Effector memory CD8-positive, alpha-beta T cell (primary cell): ENCODE measurements around the gene HERC2.

ENCODE experiments used
- ATAC-seq: fragments of 150-1000 bp; cut with Tn5 transposase; replicated peaks from 2 replicates; pipeline ENCODE4 v1.10.0; 2021; ENCODE audit warnings: mild to moderate bottlenecking, moderate library complexity
- DNase-seq, 3 experiments: peaks; one replicate each; pipeline ENCODE4 v3.0.0; 2021
- H3K27ac Mint-ChIP-seq, 2 donors: one replicate each; pipeline ENCODE4 v1.8.0; 2022; ENCODE audit warnings: mild to moderate bottlenecking in 2 of 2, mixed read lengths in 2 of 2, moderate library complexity in 2 of 2
- H3K27me3 Mint-ChIP-seq, 2 donors: one replicate each; pipeline ENCODE4 v1.8.0; 2022; ENCODE audit warnings: mixed read lengths in 2 of 2
- H3K36me3 Mint-ChIP-seq: one replicate; pipeline ENCODE4 v1.8.0; 2022; ENCODE audit warnings: mild to moderate bottlenecking, moderate library complexity, mixed read lengths; ENCODE audit not compliant: insufficient read depth
- H3K4me1 Mint-ChIP-seq, 2 donors: one replicate each; pipeline ENCODE4 v1.8.0; 2022; ENCODE audit warnings: low read depth in 2 of 2, mixed read lengths in 2 of 2
- H3K4me3 Mint-ChIP-seq, 2 donors: one replicate each; pipeline ENCODE4 v1.8.0; 2022; ENCODE audit warnings: mild to moderate bottlenecking in 2 of 2, mixed read lengths in 2 of 2, moderate library complexity in 2 of 2
- H3K9me3 Mint-ChIP-seq, 2 donors: one replicate each; pipeline ENCODE4 v1.8.0; 2022; ENCODE audit warnings: mixed read lengths in 2 of 2

The HERC2 gene

GRCh38 chr15:28101201-28101600 is 220.8 kb downstream of the HERC2 start:
- Mint-ChIP-seq H3K27ac (no peak overlapping the region), H3K27me3 (peaks cover 45 to 66% of the 10 kb centered on the region in 2 donors), H3K36me3 (peaks cover 2% of the 10 kb centered on the region), H3K9me3 (no peaks in the 10 kb centered on the region), H3K4me1 (peaks cover 19 to 29% of the 10 kb centered on the region in 2 donors), H3K4me3 (no peak overlapping the region)
- DNase-seq: no peak
- ATAC-seq: no peak

GRCh38 chr15:28100516-28101195 is 221.3 kb downstream of the HERC2 start:
- H3K27me3 Mint-ChIP-seq: peaks cover 43 to 66% of the 10 kb centered on the region in 2 donors
- ATAC-seq (no peak), DNase-seq (no peak)
- no peak overlapping the region for H3K27ac Mint-ChIP-seq
- no peak overlapping the region for H3K4me3 Mint-ChIP-seq
- peaks cover 16 to 30% of the 10 kb centered on the region in 2 donors for H3K4me1 Mint-ChIP-seq
- no peaks in the 10 kb centered on the region for H3K9me3 Mint-ChIP-seq
- peaks cover 1% of the 10 kb centered on the region for H3K36me3 Mint-ChIP-seq

DNA sequence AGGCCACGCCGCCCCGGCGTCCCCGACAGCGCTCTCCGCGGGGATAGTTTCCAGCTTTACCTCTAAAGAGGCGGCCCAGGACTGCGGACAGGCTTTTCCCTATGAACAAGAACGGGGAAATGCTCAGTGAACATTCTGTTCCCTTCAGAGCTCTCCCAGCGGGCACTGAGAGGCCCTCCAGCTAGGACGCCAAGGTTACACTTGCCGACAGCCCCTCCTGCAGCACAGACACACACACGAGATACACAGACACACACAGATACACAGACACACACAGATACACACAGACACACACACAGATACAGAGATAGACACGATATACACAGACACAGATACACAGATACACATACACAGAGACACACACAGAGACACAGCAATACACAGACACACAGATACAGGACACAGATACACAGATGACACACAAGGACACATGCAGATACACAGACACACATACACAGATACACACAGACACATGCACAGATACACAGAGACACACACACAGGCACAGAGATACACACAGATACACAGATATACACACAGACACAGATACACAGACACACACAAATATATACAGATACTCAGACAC is 222.3 kb downstream of the HERC2 start:
- Mint-ChIP-seq H3K36me3 (peaks cover 2% of the 10 kb centered on the region), H3K4me1 (peaks cover 14 to 27% of the 10 kb centered on the region in 2 donors), H3K27ac (no peak overlapping the region), H3K4me3 (peak overlapping the region; percentile 9 to 21), H3K9me3 (no peaks in the 10 kb centered on the region), H3K27me3 (peaks cover 36 to 56% of the 10 kb centered on the region in 2 donors)
- DNase-seq: no peak
- ATAC-seq: no peak

DNA sequence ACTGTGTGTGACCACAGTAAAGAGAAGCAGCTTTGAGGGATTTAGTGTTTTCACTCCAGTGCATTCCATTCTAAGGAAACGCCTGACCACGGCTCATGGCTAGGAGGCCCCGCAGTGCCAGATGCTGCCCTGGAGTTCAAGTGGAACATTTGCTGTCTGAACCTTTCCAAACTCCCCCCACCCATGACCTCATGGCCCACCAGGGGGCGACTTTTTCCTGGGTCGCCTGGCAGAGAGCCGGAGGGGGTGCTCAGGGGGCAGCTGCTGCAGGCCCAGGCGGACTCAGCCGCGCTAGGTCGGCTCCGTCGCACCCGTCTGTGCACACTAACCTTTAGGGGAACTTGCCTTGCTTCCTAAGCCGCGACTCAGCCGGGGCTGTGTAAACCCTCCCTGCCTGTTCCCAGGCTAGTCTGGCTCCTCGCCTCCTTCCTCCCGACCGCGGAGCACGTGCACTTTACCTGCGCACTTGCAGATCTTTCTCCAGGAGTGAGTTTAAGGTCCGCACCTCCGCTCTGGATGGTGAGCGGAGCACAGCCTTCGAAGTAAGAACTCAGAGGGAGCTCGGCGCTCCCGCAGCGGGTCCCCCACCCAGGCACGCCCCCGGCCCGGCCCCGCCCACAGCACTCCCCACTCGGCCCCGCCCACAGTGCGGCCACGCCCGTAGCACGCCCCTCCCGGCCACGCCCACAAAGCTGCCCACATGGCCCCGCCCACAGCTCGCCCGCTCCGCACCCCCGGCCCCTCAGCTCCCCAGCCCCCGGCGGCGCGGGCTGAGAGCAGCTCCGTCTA is 223.0 kb downstream of the HERC2 start, which contains the start of gene OCA2:
Gene OCA2 (minus strand): TSS at position 550 of the 789 bp plus-strand sequence. CDS start 17,441 bp downstream, outside the sequence.
- Mint-ChIP-seq H3K4me1 (peaks cover 14 to 27% of the 10 kb centered on the region in 2 donors), H3K27ac (no peak within 1 kb of the TSS), H3K9me3 (no peaks in the 10 kb centered on the region), H3K36me3 (peaks cover 2% of the 10 kb centered on the region), H3K4me3 (peak within 1 kb of the TSS; percentile 46 to 69), H3K27me3 (peaks cover 39 to 55% of the 10 kb centered on the region in 2 donors)
- DNase-seq (peak in 2 of 3 experiments; percentile 30 to 34), ATAC-seq (peak; percentile 8)

GRCh38 chr15:28098360-28098765 is 223.6 kb downstream of the HERC2 start:
- DNase-seq (no peak), ATAC-seq (no peak)
- Mint-ChIP-seq H3K36me3 (peaks cover 2% of the 10 kb centered on the region), H3K9me3 (no peaks in the 10 kb centered on the region), H3K4me1 (peaks cover 14 to 27% of the 10 kb centered on the region in 2 donors), H3K4me3 (peak overlapping the region; percentile 46 to 69), H3K27ac (no peak overlapping the region), H3K27me3 (peaks cover 43 to 57% of the 10 kb centered on the region in 2 donors)

- Mint-ChIP-seq H3K4me3 (peak overlapping the region; percentile 46 to 69), H3K27me3 (peaks cover 45 to 57% of the 10 kb centered on the region in 2 donors), H3K27ac (peak overlapping the region in 1 of 2 donors; percentile 39), H3K4me1 (peaks cover 14 to 25% of the 10 kb centered on the region in 2 donors), H3K36me3 (peaks cover 2% of the 10 kb centered on the region), H3K9me3 (no peaks in the 10 kb centered on the region)
- DNase-seq (no peak), ATAC-seq (no peak)
These were observed 224.2 kb downstream of the HERC2 start for GRCh38 chr15:28097656-28098359.

GRCh38 chr15:28096670-28097431 is 225.1 kb downstream of the HERC2 start:
- H3K4me3 Mint-ChIP-seq: peak overlapping the region; percentile 79 to 80
- no peaks in the 10 kb centered on the region for H3K9me3 Mint-ChIP-seq
- H3K27ac Mint-ChIP-seq: peak overlapping the region in 1 of 2 donors; percentile 39
- H3K27me3 Mint-ChIP-seq: peaks cover 54 to 66% of the 10 kb centered on the region in 2 donors
- DNase-seq (no peak), ATAC-seq (no peak)
- peaks cover 14 to 25% of the 10 kb centered on the region in 2 donors for H3K4me1 Mint-ChIP-seq
- peaks cover 2% of the 10 kb centered on the region for H3K36me3 Mint-ChIP-seq

- Mint-ChIP-seq H3K27me3 (peaks cover 59 to 72% of the 10 kb centered on the region in 2 donors), H3K9me3 (no peaks in the 10 kb centered on the region), H3K27ac (no peak overlapping the region), H3K36me3 (peaks cover 2% of the 10 kb centered on the region), H3K4me1 (peaks cover 14 to 25% of the 10 kb centered on the region in 2 donors), H3K4me3 (peak overlapping the region; percentile 79 to 80)
- no peak for ATAC-seq
- DNase-seq: no peak
These were observed 225.6 kb downstream of the HERC2 start for GRCh38 chr15:28096411-28096669.

- H3K27me3 Mint-ChIP-seq: peaks cover 64 to 75% of the 10 kb centered on the region in 2 donors
- peak overlapping the region; percentile 79 to 80 for H3K4me3 Mint-ChIP-seq
- peaks cover 0 to 4% of the 10 kb centered on the region in 2 donors for H3K9me3 Mint-ChIP-seq
- H3K36me3 Mint-ChIP-seq: peaks cover 2% of the 10 kb centered on the region
- no peak overlapping the region for H3K27ac Mint-ChIP-seq
- peaks cover 14 to 22% of the 10 kb centered on the region in 2 donors for H3K4me1 Mint-ChIP-seq
- peak in 1 of 3 experiments; percentile 13 for DNase-seq
- peak; percentile 21 for ATAC-seq
These were observed 227.1 kb downstream of the HERC2 start for GRCh38 chr15:28094732-28095521.

DNA sequence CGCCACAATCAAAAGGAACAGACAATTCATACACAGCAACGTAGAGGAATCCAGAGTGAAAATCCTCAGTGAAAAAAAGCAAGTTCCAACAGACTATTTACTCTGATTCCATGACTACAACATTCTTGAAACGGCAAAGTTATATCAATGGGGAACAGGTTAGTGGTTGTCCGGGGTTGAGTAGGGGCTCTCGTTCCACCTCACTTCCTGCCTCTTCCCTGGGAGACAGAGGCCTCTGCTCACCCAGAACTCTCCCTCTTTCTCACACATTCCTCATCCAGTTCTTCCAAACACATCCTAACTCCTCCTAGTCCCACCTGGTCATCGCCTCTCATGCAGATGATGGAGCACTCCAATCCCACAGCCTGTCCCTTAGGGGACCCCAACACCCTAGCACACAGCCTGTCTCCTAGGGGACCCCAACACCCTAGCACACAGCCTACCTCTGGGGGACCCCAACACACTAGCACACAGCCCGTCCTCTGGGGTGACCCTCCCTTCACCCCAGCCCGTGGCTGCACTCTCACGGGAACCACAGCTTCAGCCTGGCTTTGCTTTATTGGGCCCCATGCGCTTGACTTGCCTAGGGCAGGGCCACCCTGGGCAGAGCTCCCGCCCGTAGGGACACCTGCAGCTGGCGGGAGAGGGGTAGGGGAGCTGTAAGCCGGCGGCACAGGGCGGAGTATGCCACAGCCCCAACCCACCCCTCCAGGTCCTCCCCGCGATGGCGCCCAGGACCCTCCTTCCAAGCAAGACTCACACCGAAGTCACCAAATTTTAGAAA is 228.0 kb downstream of the HERC2 start:
- ATAC-seq (no peak), DNase-seq (no peak)
- Mint-ChIP-seq H3K27ac (no peak overlapping the region), H3K36me3 (peaks cover 2% of the 10 kb centered on the region), H3K27me3 (peaks cover 67% of the 10 kb centered on the region in 2 donors), H3K9me3 (peaks cover 0 to 4% of the 10 kb centered on the region in 2 donors), H3K4me3 (peak overlapping the region; percentile 25 to 79), H3K4me1 (peaks cover 10 to 17% of the 10 kb centered on the region in 2 donors)

- peaks cover 0 to 6% of the 10 kb centered on the region in 2 donors for H3K9me3 Mint-ChIP-seq
- H3K27ac Mint-ChIP-seq: no peak overlapping the region
- peaks cover 2% of the 10 kb centered on the region for H3K36me3 Mint-ChIP-seq
- H3K4me1 Mint-ChIP-seq: peaks cover 3 to 6% of the 10 kb centered on the region in 2 donors
- H3K4me3 Mint-ChIP-seq: no peak overlapping the region
- DNase-seq (no peak), ATAC-seq (no peak)
- H3K27me3 Mint-ChIP-seq: peaks cover 68 to 75% of the 10 kb centered on the region in 2 donors
These were observed 230.7 kb downstream of the HERC2 start for GRCh38 chr15:28091313-28091712.
